Measurements from ENCODE around the gene ELANE.
"Not testable (repeated sequence)": the region's sequence is repeated elsewhere in the genome, so short reads cannot be mapped to it uniquely, and the experiment has no call there.

ELANE gene

DNA sequence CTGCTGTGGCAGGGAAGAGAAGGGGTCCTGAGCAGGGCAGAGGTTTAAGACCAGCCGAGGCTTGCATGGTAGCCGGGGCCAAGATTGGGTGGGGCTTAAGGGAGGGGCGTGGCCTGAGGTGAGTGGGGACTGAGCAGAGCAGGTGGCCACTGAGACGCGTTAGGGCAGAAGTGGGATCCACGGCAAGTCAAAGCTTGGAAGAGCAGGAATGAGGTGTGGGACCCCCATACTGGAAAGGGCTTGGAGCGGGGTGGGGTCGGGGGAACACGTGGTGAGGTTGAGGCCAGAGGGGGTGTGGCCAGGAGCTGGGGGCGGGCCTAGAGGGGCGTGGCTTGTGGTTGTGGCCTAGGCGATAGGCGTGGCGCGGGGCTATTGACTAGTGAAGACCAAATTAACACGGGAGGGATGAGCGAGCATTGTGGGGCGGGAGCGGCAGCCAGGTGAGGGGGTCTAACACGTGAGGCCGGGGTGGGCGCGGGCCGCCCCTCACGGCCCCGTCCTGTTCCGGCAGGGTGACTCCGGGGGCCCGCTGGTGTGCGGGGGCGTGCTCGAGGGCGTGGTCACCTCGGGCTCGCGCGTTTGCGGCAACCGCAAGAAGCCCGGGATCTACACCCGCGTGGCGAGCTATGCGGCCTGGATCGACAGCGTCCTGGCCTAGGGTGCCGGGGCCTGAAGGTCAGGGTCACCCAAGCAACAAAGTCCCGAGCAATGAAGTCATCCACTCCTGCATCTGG, 10.6 kb downstream of the ELANE start:
- no peak for DNase-seq (ENCODE audit: low spot score)

DNA sequence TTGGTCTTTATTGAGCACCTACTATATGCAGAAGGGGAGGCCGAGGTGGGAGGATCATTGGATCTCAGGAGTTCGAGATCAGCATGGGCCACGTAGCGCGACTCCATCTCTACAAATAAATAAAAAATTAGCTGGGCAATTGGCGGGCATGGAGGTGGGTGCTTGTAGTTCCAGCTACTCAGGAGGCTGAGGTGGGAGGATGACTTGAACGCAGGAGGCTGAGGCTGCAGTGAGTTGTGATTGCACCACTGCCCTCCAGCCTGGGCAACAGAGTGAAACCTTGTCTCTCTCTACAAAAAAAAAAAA, 11.2 kb downstream of the ELANE start:
- no peak for DNase-seq (ENCODE audit: low spot score)

DNA sequence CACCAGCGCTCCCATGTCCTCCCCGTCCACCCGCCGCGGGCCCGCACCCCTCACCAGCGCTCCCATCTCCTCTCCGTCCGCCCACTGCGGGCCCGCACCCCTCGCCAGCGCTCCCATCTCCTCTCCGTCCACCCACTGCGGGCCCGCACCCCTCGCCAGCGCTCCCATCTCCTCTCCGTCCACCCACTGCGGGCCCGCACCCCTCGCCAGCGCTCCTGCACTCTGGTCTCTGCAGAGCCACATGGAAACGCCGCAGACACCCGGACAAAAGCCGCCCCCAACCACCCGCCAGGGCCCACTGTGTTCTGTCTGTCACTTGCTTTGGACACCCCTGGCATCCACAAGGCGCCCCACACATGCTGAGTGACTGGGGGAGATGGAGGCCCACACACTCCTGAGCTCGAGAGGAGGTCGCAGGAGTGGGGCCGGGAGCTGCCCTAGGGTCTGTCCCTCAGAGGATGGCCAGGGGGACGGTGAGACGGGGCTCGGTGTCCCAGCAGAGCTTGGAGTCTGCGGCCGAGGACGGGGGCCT, 14.7 kb downstream of the ELANE start:
- DNase-seq (ENCODE audit: low spot score): no peak

DNA sequence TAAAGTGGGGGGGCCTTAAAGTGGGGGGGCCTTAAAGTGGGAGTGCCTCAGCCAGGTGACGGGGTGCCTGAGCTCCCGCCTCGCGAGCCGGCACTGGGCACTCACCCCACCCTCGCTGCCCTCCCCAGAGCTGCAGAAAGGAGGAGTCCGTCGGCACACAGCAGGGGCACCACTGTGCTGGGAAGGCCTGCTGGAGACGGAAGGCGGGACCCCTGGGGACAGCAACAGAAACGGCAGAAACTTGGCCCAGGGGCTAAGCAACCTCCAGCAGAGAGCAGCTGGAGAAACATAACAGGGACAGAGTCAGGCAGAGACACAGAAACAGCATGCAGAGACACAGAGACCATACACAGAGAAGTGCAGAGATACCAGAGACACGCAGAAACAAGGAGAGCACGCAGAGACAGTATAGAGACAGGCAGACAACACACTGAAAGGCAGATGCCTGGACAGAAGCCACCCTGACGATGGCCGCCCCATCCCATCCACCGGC, 15.2 kb downstream of the ELANE start:
- DNase-seq (ENCODE audit: low spot score): no peak

- no peak for DNase-seq (ENCODE audit: low spot score)
Observed at GRCh38 chr19:867855-868457, 15.9 kb downstream of the ELANE start.

- no peak for DNase-seq (ENCODE audit: low spot score)
Observed at GRCh38 chr19:868458-869244, 16.5 kb downstream of the ELANE start.

DNA sequence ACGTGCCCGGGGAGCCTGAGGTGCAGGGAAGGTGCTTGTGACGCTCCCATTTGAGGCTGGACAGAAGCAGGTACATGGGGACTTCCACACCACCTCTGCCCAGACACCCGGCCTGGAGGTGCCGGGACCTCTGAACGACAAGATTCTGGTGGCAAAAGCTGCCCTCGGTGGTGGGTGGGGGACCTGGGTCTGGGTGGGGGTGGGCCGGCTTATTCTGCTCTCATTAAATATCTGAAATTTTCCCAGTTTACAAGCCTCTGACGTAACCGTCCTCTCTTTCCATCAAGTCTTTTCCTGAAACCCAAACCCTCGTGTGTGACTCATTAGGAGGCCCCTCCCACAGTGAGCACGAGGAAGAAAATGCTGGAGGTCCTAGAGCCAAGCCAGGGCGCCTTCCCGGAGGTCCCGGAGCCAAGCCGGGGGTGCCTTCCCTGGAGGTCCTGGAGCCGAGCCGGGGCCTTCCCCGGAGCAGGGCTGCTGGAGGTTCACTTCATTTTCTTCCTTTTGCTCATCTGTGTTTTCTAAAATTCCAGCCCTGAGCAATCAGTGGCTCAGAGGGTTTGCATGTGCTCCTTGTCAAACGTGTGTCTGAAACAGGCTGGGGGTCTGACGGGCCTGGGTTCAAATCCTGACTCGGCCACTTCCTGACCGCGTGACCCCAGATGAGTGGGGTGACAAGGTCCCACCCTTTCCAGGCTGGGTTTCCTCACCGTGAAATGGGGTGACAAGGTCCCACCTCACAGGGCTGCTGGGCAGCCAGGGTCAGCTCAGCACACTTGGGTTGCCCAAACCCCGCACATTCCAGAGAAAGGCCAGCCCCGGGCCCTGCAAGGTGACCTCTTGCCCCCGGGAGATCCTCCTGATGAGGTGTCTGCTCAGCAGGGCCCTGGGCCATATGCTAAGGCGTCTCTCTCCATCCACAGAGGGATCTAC, 17.4 kb downstream of the ELANE start:
- no peak for DNase-seq (ENCODE audit: low spot score)

DNA sequence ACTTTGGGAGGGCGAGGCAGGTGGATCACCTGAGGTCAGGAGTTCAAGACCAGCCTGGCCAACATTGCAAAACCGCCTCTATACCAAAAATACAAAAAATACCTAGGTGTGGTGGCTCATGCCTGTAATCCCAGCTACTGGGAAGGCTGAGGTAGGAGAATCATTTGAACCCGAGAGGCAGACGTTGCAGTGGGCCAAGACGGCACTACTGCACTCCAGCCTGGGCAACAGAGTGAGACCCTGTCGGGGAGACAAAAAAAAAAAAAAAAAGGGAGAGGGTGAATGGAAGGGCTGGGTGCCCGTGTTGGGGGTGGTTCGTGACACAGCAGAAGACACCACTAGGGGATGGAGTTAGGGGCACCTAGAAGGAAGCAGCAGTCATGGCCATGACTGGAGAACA, 18.2 kb downstream of the ELANE start:
- no peak for DNase-seq (ENCODE audit: low spot score)

DNA sequence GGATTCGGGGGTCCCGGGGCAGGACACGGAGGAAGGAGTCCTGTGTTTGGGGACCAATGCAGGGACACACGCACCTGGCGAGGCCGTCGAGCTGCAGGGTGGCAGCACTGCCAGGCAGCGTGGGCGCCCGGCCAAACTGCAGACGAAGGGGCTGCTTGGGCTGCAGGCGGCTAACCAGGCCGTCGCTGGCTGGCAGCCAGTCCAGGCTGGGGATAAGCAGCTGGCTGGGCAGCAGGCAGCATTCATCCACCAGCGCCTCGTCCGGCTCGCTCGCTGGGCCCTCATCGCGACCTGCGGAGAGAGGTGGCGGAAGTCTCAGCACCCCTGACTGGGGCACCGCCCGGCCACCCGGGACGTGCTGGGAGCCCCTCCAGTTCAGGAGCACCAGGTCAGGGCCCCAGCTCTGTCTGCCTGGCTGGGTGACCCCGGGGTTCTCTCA, 18.9 kb downstream of the ELANE start:
- no peak for DNase-seq (ENCODE audit: low spot score)

GRCh38 chr19:871446-872265, 19.6 kb downstream of the ELANE start:
- DNase-seq (ENCODE audit: low spot score): no peak

DNA sequence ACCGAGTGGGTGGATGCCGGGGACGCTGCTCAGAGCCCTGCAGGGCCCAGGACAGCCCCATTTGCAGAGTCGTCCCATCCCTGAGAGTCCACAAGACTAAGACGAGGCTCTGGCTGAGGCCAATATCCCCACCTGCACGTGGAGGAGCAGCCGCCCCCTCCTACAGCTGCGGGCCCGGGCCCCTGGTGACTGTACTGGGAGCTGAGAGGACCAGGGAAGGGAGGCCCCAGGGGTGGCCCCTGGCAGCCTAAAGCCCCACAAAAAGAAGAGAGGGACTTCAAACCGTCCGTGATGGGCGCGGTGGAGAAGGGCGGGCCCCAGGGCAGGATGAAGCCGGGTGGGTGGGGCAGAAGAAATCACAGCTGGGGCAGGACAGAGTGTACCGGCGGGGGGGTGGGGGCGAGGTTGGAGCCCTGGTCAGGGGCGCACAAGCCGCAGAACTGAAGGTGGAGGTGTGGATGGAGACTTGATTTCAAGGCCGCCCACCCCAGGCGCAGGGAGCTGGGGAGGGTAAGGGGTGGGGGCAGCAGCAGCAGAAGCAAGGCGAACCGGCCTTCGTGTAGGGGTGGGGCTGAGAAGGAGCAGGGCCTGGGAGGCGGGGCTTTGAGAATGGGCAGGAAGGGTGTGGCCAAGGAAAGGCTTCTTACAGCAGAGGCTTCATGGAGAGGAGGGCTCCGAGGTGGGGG, 20.3 kb downstream of the ELANE start:
- no peak for DNase-seq (ENCODE audit: low spot score)

DNA sequence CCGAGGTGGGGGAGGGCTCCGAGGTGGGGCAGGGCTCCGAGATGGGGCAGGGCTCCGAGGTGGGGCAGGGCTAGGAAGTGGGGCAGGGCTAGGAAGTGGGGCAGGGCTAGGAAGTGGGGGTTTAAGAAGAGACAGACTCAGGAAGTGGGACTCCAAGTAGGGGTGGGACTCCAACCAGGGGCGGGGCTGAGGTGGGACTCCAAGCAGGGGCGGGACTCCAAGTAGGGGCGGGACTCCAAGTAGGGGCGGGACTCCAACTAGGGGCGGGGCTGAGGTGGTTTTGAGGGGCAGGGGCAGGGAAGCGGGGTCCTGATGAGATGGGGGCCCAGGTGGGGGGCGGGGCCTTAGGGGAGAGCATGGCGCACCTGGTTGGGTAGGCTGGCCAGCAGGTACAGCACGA, 21.0 kb downstream of the ELANE start:
- no peak for DNase-seq (ENCODE audit: low spot score)

- DNase-seq (ENCODE audit: low spot score): no peak
Observed at GRCh38 chr19:873561-874041, 21.5 kb downstream of the ELANE start.

- DNase-seq (ENCODE audit: low spot score): no peak
Observed at GRCh38 chr19:875265-875879, 23.3 kb downstream of the ELANE start.

- DNase-seq (ENCODE audit: low spot score): no peak
Observed at GRCh38 chr19:876089-876488, 24.0 kb downstream of the ELANE start.

GRCh38 chr19:876780-877314, 24.7 kb downstream of the ELANE start:
- DNase-seq (ENCODE audit: low spot score): no peak

- DNase-seq (ENCODE audit: low spot score): not testable (repeated sequence)
Observed at GRCh38 chr19:877992-878660, 26.0 kb downstream of the ELANE start.

GRCh38 chr19:878751-879561, 26.9 kb downstream of the ELANE start:
- not testable (repeated sequence) for DNase-seq (ENCODE audit: low spot score)

All from pons (tissue), 1 donor.